Anterior cingulate cortex (tissue), 58 donors: ENCODE data around the gene ZNF343.
"Not testable (repeated sequence)": the region's sequence is repeated elsewhere in the genome, so short reads cannot be mapped to it uniquely, and the experiment has no call there.

Experiments
- DNase-seq, 58 donors: peaks; one replicate each; lab custom pipeline; 2025; lab: John Stamatoyannopoulos, UW

ZNF343 gene

GRCh38 chr20:2508631-2509467 is at the start of gene ZNF343:
Gene ZNF343 (minus strand): TSS chr20:2508915. CDS start chr20:2493895, 15,020 bp downstream.
- DNase-seq = peak; percentile 16 to 94 (median 83)

GRCh38 chr20:2557873-2558580 is 49.3 kb upstream of the ZNF343 start:
- no peak for DNase-seq

- no peak for DNase-seq
Measured at GRCh38 chr20:2545594-2545993, 36.9 kb upstream of the ZNF343 start.

GRCh38 chr20:2544211-2544610 is 35.5 kb upstream of the ZNF343 start:
- no peak for DNase-seq

- no peak for DNase-seq
Measured at GRCh38 chr20:2542361-2542760, 33.6 kb upstream of the ZNF343 start.

- no peak for DNase-seq
Measured at GRCh38 chr20:2541940-2542339, 33.2 kb upstream of the ZNF343 start.

GRCh38 chr20:2538931-2539720 is 30.4 kb upstream of the ZNF343 start:
- peak in 22 of 58 donors; percentile 12 to 79 (median 26) for DNase-seq

- no peak for DNase-seq
Measured at GRCh38 chr20:2538356-2538755, 29.6 kb upstream of the ZNF343 start.

- DNase-seq = no peak
Measured at GRCh38 chr20:2537101-2537500, 28.4 kb upstream of the ZNF343 start.

- no peak for DNase-seq
Measured at GRCh38 chr20:2536560-2536986, 27.9 kb upstream of the ZNF343 start, which contains the start of gene TMC2. Gene TMC2 (plus strand): TSS chr20:2536573. CDS start chr20:2536622, 49 bp downstream.

- DNase-seq = peak in 4 of 58 donors; percentile 5 to 27 (median 14)
Measured at GRCh38 chr20:2535711-2536559, 27.2 kb upstream of the ZNF343 start.

- no peak for DNase-seq
Measured at GRCh38 chr20:2533118-2533517, 24.4 kb upstream of the ZNF343 start.

- DNase-seq = no peak
Measured at GRCh38 chr20:2528671-2529271, 20.1 kb upstream of the ZNF343 start.

- DNase-seq = no peak
Measured at GRCh38 chr20:2527762-2528161, 19.0 kb upstream of the ZNF343 start.

- DNase-seq = not testable (repeated sequence)
Measured at GRCh38 chr20:2526218-2526583, 17.5 kb upstream of the ZNF343 start.

GRCh38 chr20:2524709-2525506 is 16.2 kb upstream of the ZNF343 start:
- DNase-seq = peak in 37 of 58 donors; percentile 22 to 78 (median 58)

GRCh38 chr20:2523919-2524708 is 15.4 kb upstream of the ZNF343 start:
- peak in 57 of 58 donors; percentile 38 to 94 (median 74) for DNase-seq
